GM11168 (cell line): ENCODE data around the gene AP2A1.
"Not testable (repeated sequence)": the region's sequence is repeated elsewhere in the genome, so short reads cannot be mapped to it uniquely, and the experiment has no call there.

Experiments used
- in situ Hi-C: fragments of 300-500 bp; cut with MboI; formaldehyde crosslinking; loops from one replicate; pipeline ENCODE4 v1.12.0; 2022; ENCODE audit warnings: low sequenced_read_pairs; ENCODE audit not compliant: unreplicated experiment

Gene AP2A1

DNA sequence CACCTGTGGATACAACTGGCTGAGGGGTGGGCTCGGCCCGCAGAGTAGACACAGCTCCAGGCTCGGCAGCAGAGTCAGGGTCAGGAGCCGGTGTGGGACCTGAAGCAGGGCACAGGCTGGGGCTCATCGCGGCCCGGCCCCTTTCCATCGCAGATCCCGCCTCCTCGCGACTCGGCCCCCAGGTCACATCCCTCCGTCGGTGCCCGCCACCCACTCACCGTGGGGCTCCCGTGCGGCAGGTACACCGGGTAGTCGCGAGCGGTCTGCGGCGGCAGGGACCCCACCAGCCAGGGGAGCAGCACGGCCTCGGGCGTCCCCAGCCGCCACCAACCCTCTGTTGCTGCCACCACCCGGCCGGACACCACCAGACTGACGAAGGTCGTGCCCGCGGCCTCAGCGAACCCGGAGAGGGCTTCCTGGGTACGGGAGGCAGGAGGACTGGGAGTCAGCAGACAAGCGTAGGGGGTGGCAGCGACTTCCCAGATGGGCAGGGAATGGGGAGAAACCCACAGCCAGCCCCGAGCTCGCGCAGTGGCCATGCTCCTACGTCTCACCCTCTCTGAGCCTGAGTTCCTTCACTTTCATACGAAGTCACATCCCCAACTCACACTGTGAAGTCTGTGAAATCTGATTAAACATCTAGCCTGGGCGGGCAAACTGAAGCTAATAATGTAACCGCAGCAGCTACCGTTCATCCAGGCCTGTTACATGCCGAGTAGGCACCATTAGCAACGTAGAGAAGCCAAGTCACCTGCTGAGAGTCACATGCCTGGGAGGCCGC, 42.5 kb downstream of the AP2A1 start:
- in situ Hi-C loops, result no loop called here

DNA sequence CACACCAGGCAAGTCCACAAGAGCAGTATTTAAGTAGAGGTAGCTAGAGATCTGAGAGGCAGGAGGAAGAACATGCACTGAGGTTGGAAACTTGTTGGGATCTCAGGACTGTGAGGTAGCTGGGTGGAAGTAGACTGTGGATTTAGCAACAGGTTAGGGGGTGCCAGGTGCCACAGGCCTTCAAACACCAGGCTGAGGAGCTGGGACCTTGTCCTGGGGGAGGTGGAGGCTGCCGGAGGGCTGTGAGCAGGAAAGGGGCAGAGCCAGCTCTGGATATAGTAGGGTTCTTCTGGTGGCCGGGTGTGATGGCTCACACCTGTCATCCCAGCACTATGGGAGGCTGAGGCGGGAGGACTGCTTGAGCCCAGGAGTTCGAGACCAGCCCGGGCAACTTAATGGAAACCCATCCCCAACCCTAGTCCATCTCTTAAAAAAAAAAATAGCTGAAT, 43.2 kb downstream of the AP2A1 start:
- in situ Hi-C loops, result no loop called here

DNA sequence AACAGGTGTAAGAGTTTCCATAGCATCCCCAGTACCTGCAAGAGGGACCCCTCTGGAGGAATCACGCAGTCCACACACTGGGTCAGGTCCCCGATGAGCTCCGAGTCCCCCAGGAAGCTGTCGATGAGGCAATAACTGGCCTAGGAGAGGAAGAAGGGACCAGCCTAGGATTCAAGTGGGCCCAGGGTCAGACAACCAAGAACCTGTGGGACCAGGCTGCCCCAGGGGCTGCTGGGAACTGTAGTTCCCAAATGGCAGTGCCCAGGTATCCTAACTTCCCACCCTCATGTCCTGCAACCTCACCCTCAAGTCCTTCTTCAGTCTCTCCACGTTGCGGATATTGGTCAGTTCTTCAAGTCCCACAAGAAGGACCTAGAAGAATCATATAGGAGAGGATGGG, 44.5 kb downstream of the AP2A1 start:
- in situ Hi-C loops, result no loop called here

GRCh38 chr19:49812452-49812996, 45.7 kb downstream of the AP2A1 start:
- in situ Hi-C loops, result no loop called here

GRCh38 chr19:49812997-49813861, 46.4 kb downstream of the AP2A1 start, which contains the start of gene FUZ:
Gene FUZ, minus strand, starts transcription at chr19:49813292. Its CDS starts 186 bp downstream, at chr19:49813106.
- in situ Hi-C loops, result no loop called here

GRCh38 chr19:49814010-49814409, 47.2 kb downstream of the AP2A1 start:
- in situ Hi-C loops, result no loop called here

DNA sequence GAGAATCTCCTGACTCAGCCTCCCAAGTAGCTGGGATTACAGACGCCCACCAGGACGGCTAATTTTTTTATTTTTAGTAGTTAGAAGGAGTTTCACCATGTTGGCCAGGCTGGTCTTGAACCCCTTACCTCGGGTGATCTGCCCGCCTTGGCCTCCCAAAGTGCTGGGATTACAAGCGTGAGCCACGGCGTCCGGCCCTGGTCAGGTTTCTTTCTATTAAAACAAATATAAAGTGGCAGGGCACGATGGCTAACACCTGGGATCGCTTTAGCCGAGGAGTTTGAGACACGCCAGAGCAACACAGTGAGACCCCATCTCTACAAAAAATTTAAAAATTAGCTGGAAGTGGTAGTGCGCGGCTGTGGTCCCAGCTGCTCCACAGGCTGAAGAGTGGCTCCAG, 49.8 kb downstream of the AP2A1 start:
- in situ Hi-C loops, result no loop called here

DNA sequence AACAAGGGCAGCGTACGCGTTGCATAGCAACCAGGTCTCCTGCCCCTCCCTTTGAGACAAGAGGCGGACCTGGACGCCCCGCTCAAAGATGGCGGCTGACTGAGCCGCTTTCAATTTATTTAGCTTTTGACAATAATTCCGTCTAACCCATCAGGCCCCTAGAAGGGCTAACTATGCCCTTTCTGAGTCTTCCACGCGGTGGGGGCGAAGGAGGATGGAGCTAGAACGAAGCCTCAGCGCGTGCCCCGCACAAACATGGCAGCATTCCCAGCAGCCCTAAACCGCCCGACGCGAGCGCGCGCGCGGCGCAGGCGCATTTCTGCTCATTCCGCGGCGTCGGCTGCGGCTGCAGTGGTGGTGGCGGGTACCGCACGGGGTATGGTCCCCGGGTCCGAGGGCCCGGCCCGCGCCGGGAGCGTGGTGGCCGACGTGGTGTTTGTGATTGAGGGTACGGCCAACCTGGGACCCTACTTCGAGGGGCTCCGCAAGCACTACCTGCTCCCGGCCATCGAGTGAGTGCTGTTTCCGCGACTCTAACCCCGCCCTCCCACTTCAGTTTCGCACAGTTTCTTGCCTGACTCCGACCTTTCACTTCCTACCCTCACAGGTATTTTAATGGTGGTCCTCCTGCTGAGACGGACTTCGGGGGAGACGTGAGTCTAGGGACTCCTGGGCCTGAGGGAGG, 51.3 kb downstream of the AP2A1 start, which contains the start of gene MED25:
MED25 (plus strand) TSS at position 326 of the 685 bp plus-strand sequence; CDS start at position 379, 53 bp downstream.
- in situ Hi-C loops, result no loop called here

DNA sequence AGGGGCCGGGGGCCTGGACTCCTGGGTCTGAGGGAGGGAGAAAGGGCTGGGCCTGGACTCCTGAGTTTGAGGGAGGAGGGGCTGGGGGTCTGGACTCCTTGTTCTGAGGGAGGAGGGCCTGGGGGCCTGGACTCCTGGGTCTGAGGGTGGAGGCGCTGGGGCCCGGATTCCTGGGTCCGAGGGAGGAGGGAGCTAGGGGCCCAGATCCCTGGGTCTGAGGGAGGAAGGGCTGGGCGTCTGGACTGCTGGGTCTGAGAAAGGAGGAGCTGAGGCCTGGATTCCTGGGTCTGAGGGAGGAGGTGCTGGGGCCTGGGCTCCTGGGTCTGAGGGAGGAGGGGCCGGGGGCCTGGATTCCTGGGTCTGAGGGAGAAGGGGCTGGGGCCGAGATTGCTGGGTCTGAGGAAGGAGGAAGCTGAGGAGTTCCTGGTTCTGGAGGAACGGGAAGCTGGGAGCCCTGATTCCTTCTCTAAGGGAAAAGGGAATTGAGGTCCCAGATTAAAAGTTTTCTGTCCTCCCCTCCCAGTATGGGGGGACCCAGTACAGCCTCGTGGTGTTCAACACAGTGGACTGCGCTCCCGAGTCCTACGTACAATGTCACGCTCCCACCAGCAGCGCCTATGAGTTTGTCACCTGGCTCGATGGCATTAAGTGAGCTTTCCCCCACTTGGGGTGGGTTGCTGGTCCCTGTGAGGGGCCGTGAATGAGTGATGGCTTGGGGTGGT, 52.0 kb downstream of the AP2A1 start:
- in situ Hi-C loops, result no loop called here

GRCh38 chr19:49819452-49820115, 52.8 kb downstream of the AP2A1 start:
- in situ Hi-C loops, result not testable (repeated sequence)

- in situ Hi-C loops, result no loop called here
These were observed 53.3 kb downstream of the AP2A1 start for GRCh38 chr19:49820125-49820524.

DNA sequence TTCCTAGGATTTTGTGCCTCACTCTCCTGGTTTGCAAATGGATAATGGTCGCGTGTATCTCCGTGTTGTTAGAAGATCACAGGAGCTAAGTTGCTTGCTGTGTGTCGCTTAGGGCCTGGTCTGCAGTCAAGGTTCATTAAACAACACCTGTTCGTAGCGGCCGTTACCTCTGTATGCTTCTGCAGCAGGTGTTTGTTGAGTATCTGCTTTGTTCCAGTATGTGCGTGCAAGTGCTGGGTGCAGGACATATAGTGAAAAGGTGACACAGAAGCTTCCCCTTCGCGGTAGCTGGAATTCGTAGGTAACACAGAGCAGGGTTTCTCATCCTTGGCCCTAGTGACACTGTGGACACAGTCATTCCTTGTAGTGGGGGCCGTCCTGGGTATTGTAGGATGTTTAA, 56.7 kb downstream of the AP2A1 start:
- in situ Hi-C loops, result no loop called here

- in situ Hi-C loops, result no loop called here
These were observed 57.9 kb downstream of the AP2A1 start for GRCh38 chr19:49824662-49825061.

GRCh38 chr19:49827034-49827433, 60.2 kb downstream of the AP2A1 start:
- in situ Hi-C loops, result no loop called here

GRCh38 chr19:49829200-49829599, 62.4 kb downstream of the AP2A1 start:
- in situ Hi-C loops, result no loop called here

GRCh38 chr19:49829721-49830120, 62.9 kb downstream of the AP2A1 start:
- in situ Hi-C loops, result no loop called here

DNA sequence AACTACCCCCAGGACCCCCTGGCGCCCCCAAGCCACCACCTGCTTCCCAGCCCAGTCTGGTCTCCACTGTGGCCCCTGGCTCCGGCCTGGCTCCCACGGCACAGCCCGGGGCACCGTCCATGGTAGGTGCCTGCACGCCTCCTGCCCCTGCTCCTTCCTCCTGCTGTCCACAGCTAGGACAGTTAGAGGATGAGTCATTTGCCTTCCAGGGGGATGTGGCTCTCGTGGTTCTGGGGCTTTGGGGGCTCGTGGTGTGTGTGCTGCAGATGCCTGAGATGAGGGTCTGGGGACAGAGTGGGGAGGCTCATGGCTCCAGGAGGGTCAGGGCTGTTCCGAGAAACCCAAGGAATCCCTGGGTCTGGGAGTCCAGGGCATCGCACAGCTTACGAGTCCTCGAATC, 64.0 kb downstream of the AP2A1 start:
- in situ Hi-C loops, result no loop called here

DNA sequence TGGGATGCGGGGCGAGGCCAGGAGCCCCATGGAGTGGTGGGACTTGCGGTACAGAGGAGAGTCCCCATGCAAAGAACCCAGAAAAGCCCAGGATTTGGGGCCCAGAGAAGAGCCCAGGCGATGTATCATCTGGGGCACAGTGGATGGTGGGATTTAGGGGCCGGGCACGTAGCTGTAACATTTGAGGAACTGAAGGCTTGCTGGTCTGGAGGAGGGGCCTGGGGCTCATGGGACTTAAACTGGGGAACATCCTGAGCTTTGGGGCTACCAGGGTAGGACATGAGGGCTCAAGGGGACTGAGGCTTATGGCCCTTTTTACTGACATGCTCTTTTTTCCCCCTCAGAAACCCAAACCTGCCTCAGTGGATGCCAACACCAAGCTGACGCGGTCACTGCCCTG, 64.8 kb downstream of the AP2A1 start:
- in situ Hi-C loops, result no loop called here

GRCh38 chr19:49832556-49832955, 65.8 kb downstream of the AP2A1 start:
- in situ Hi-C loops, result no loop called here
